Activated B cell treated with CpG ODN at 0.5 μM for 24 hours (primary cell): ENCODE data around the gene FPR3. TPM values are rescaled to one million over a fixed set of nuclear protein-coding genes. Genes with fewer than 3 reads are reported as not detected.

Experiments used
- ATAC-seq: fragments of 200-7000 bp; cut with Tn5 transposase; one replicate; pipeline ENCODE4 v1.10.0; 2021; ENCODE audit warnings: low read depth, mild to moderate bottlenecking, moderate library complexity
- CTCF ChIA-PET: fragments of 350-600 bp; sonication (Branson Sonifier 250); formaldehyde crosslinking; loops from one replicate; lab custom pipeline; 2021; ENCODE audit warnings: antibody characterized with exemption; lab: Charles Lee
- POLR2A ChIA-PET: fragments of 350-600 bp; sonication (Branson Sonifier 250); formaldehyde crosslinking; loops from one replicate; lab custom pipeline; 2021; ENCODE audit warnings: antibody characterized with exemption; lab: Charles Lee
- DNase-seq: peaks from one replicate; pipeline ENCODE4 v3.0.0; 2022
- H3K27ac Mint-ChIP-seq: one replicate; pipeline ENCODE4 v1.8.0; 2020; ENCODE audit warnings: mixed read lengths
- H3K27me3 Mint-ChIP-seq: one replicate; pipeline ENCODE4 v1.8.0; 2021; ENCODE audit warnings: mixed read lengths
- H3K36me3 Mint-ChIP-seq: one replicate; pipeline ENCODE4 v1.8.0; 2021; ENCODE audit warnings: low read depth, mixed read lengths
- H3K4me1 Mint-ChIP-seq: one replicate; pipeline ENCODE4 v1.8.0; 2021; ENCODE audit warnings: mixed read lengths
- H3K4me3 Mint-ChIP-seq: one replicate; pipeline ENCODE4 v1.8.0; 2020; ENCODE audit warnings: mild to moderate bottlenecking, mixed read lengths
- H3K9me3 Mint-ChIP-seq: one replicate; pipeline ENCODE4 v1.8.0; 2020; ENCODE audit warnings: mixed read lengths
- intact Hi-C: fragments of 100-400 bp; cut with micrococcal nuclease; formaldehyde crosslinking; loops from one replicate; pipeline ENCODE4 v1.15.1; 2024
- total RNA-seq: library from RNA; stranded (reverse); gene quantifications from 2 replicates; pipeline ENCODE4 v1.2.3, GENCODE V29; 2022
- TF ChIP-seq, protein P1 (sequence below): fragments of 200-600 bp; IDR thresholded peaks from one replicate; pipeline ENCODE4 v1.8.0; 2022; ENCODE audit warnings: antibody characterized with exemption, mild to moderate bottlenecking

FPR3 gene, protein sequence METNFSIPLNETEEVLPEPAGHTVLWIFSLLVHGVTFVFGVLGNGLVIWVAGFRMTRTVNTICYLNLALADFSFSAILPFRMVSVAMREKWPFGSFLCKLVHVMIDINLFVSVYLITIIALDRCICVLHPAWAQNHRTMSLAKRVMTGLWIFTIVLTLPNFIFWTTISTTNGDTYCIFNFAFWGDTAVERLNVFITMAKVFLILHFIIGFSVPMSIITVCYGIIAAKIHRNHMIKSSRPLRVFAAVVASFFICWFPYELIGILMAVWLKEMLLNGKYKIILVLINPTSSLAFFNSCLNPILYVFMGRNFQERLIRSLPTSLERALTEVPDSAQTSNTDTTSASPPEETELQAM
- total RNA-seq = 0.20 and 0.27 TPM in 2 replicates

GRCh38 chr19:51794885-51795490 lies at the start of gene FPR3:
TSS of gene FPR3 (plus strand) at chr19:51795157. CDS start at chr19:51823749, 28,592 bp downstream.
- DNase-seq (no peak), ATAC-seq (no peak)
- Mint-ChIP-seq H3K9me3 (peaks cover 7% of the 10 kb centered on the region), H3K36me3 (no peaks in the 10 kb centered on the region), H3K4me1 (no peaks in the 10 kb centered on the region), H3K27me3 (peaks cover 7% of the 10 kb centered on the region), H3K27ac (no peak within 1 kb of the TSS), H3K4me3 (no peak within 1 kb of the TSS)
- CTCF ChIA-PET = no interaction called here
- POLR2A ChIA-PET = no interaction called here
- TF ChIP-seq, protein P1, sequence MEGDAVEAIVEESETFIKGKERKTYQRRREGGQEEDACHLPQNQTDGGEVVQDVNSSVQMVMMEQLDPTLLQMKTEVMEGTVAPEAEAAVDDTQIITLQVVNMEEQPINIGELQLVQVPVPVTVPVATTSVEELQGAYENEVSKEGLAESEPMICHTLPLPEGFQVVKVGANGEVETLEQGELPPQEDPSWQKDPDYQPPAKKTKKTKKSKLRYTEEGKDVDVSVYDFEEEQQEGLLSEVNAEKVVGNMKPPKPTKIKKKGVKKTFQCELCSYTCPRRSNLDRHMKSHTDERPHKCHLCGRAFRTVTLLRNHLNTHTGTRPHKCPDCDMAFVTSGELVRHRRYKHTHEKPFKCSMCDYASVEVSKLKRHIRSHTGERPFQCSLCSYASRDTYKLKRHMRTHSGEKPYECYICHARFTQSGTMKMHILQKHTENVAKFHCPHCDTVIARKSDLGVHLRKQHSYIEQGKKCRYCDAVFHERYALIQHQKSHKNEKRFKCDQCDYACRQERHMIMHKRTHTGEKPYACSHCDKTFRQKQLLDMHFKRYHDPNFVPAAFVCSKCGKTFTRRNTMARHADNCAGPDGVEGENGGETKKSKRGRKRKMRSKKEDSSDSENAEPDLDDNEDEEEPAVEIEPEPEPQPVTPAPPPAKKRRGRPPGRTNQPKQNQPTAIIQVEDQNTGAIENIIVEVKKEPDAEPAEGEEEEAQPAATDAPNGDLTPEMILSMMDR = no peak
- intact Hi-C loops = no loop called here

- intact Hi-C loops = no loop called here
- TF ChIP-seq, protein P1 = no peak
- CTCF ChIA-PET = no interaction called here
- peaks cover 3% of the 10 kb centered on the region for H3K9me3 Mint-ChIP-seq
- H3K36me3 Mint-ChIP-seq = no peaks in the 10 kb centered on the region
- H3K27ac Mint-ChIP-seq = no peak overlapping the region
- POLR2A ChIA-PET = no interaction called here
- peaks cover 6% of the 10 kb centered on the region for H3K4me1 Mint-ChIP-seq
- H3K4me3 Mint-ChIP-seq = no peak overlapping the region
- peaks cover 12% of the 10 kb centered on the region for H3K27me3 Mint-ChIP-seq
- ATAC-seq (no peak), DNase-seq (no peak)
These were observed 48.2 kb upstream of the FPR3 start for GRCh38 chr19:51746731-51747130.

- Mint-ChIP-seq H3K27me3 (peaks cover 6% of the 10 kb centered on the region), H3K4me3 (no peak overlapping the region), H3K27ac (no peak overlapping the region), H3K4me1 (peaks cover 12% of the 10 kb centered on the region), H3K9me3 (peaks cover 6% of the 10 kb centered on the region), H3K36me3 (no peaks in the 10 kb centered on the region)
- TF ChIP-seq, protein P1 = no peak
- POLR2A ChIA-PET = no interaction called here
- CTCF ChIA-PET = no interaction called here
- DNase-seq (no peak), ATAC-seq (no peak)
- intact Hi-C loops = no loop called here
These were observed 45.0 kb upstream of the FPR3 start for GRCh38 chr19:51749979-51750378.

- TF ChIP-seq, protein P1 = no peak
- H3K4me3 Mint-ChIP-seq = no peak overlapping the region
- DNase-seq (no peak), ATAC-seq (no peak)
- ChIA-PET POLR2A (interaction anchor here (1.9 kb wide), 1 partner anchor 46 kb away, joined by 10 read pairs; no protein-coding TSS in a partner anchor), CTCF (no interaction called here)
- H3K9me3 Mint-ChIP-seq = peaks cover 6% of the 10 kb centered on the region
- peaks cover 12% of the 10 kb centered on the region for H3K4me1 Mint-ChIP-seq
- intact Hi-C loops = no loop called here
- H3K27me3 Mint-ChIP-seq = peaks cover 6% of the 10 kb centered on the region
- H3K36me3 Mint-ChIP-seq = no peaks in the 10 kb centered on the region
- no peak overlapping the region for H3K27ac Mint-ChIP-seq
These were observed 44.4 kb upstream of the FPR3 start for GRCh38 chr19:51750400-51751094.

GRCh38 chr19:51751655-51752054 lies 43.3 kb upstream of the FPR3 start, which contains the start of gene FPR1:
TSS of gene FPR1 (minus strand) at chr19:51751878. CDS start at chr19:51746994, 4,884 bp downstream.
- peak; percentile 98 for ATAC-seq
- TF ChIP-seq, protein P1 = no peak
- Mint-ChIP-seq H3K9me3 (peaks cover 6% of the 10 kb centered on the region), H3K4me3 (peak within 1 kb of the TSS; percentile 28), H3K27ac (peak within 1 kb of the TSS; percentile 57), H3K27me3 (no peaks in the 10 kb centered on the region), H3K36me3 (no peaks in the 10 kb centered on the region), H3K4me1 (peaks cover 12% of the 10 kb centered on the region)
- CTCF ChIA-PET = interaction anchor here (0.7 kb wide), 1 partner anchor 95 kb away, joined by 3 read pairs; no protein-coding TSS in a partner anchor
- POLR2A ChIA-PET = interaction anchor here (1.9 kb wide), 1 partner anchor 48 kb away, joined by 10 read pairs; no protein-coding TSS in a partner anchor
- intact Hi-C loops = no loop called here
- DNase-seq = no peak
